ENCODE data around the gene PLK3.

- TF ChIP-seq CTCF (IDR thresholded peaks at IDR 0.05) (no peak), POLR2A (IDR thresholded peaks at IDR 0.05) (no peak)
These were observed 12.8 kb downstream of the PLK3 start for GRCh38 chr1:44812822-44813543.
